Immature natural killer cell (primary cell): ENCODE data around the gene PRDM1. TPM values are rescaled to one million over a fixed set of nuclear protein-coding genes. Genes with fewer than 3 reads are reported as not detected.

Experiments used
- DNase-seq, 3 donors: peaks; one replicate each; pipeline ENCODE4 v3.0.0; 2022; ENCODE audit warnings: mixed read lengths in 1 of 3
- H3K27ac Mint-ChIP-seq, 6 donors: one replicate each; pipeline ENCODE4 v1.8.0; 2020; ENCODE audit warnings: mixed read lengths in 6 of 6, mild to moderate bottlenecking in 5 of 6, inconsistent platforms in 4 of 6, moderate library complexity in 3 of 6
- H3K27me3 Mint-ChIP-seq, 3 donors: one replicate each; pipeline ENCODE4 v1.8.0; 2020 to 2021; ENCODE audit warnings: low read depth in 3 of 3, mild to moderate bottlenecking in 3 of 3, mixed read lengths in 3 of 3, moderate library complexity in 3 of 3, inconsistent platforms in 1 of 3
- H3K36me3 Mint-ChIP-seq, 3 donors: one replicate each; pipeline ENCODE4 v1.8.0; 2020; ENCODE audit warnings: mixed read lengths in 3 of 3, inconsistent platforms in 2 of 3, mild to moderate bottlenecking in 2 of 3
- H3K4me1 Mint-ChIP-seq, 2 donors: one replicate each; pipeline ENCODE4 v1.8.0; 2020; ENCODE audit warnings: inconsistent platforms in 2 of 2, mild to moderate bottlenecking in 2 of 2, mixed read lengths in 2 of 2, moderate library complexity in 1 of 2
- H3K4me3 Mint-ChIP-seq, 5 donors: one replicate each; pipeline ENCODE4 v1.8.0; 2020; ENCODE audit warnings: mild to moderate bottlenecking in 5 of 5, mixed read lengths in 5 of 5, inconsistent platforms in 3 of 5, moderate library complexity in 3 of 5
- H3K9me3 Mint-ChIP-seq, 6 donors: one replicate each; pipeline ENCODE4 v1.8.0; 2020; ENCODE audit warnings: mild to moderate bottlenecking in 6 of 6, mixed read lengths in 6 of 6, inconsistent platforms in 4 of 6, moderate library complexity in 3 of 6
- polyA plus RNA-seq, 3 donors: library from polyadenylated mRNA; unstranded; fragments of 300-500 nt; fragmentation: Illumina TruSeq; gene quantifications; one replicate each; pipeline ENCODE4 v1.2.3, GENCODE V29; 2021

PRDM1 gene
- polyA plus RNA-seq, 3 donors from 2014 or later = 25.3 to 77.0 (median 33.0) TPM

DNA sequence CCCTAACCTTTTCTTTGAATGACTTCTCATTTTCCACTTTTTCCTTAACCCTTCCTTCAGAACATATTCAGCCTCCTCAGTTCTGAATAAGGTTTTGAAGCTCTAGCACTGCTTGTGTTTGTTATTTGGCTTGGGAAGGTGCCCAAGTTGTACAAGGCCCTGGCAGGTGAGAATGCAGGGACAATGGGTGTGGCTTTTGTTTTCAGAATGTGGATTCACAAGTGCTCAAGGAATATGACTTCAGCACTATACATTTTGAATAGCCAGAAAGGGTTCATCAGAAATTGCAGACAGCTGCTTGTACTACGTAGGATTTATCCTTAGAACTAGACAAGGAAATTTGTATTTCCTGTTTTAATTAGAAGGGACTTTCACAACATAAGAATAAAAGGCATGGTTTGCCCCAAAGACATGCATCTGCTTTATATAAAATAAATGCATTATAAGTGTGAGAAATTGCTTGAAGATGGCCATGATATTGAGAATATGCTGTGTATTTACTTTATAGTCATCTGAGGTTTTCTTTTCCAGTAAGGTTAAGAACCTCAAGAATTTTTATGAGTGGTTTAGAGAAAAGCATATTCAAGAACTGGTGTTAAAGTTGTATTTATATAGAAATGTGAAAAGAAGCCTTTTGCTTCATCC is 29.3 kb upstream of the PRDM1 start:
- DNase-seq = no peak
- peaks cover 0 to 2% (median 0%) of the 10 kb centered on the region in 3 donors for H3K27me3 Mint-ChIP-seq
- H3K9me3 Mint-ChIP-seq = no peaks in the 10 kb centered on the region
- no peak overlapping the region for H3K27ac Mint-ChIP-seq
- H3K36me3 Mint-ChIP-seq = no peaks in the 10 kb centered on the region
- H3K4me3 Mint-ChIP-seq = no peak overlapping the region
- peaks cover 9 to 14% of the 10 kb centered on the region in 2 donors for H3K4me1 Mint-ChIP-seq

DNA sequence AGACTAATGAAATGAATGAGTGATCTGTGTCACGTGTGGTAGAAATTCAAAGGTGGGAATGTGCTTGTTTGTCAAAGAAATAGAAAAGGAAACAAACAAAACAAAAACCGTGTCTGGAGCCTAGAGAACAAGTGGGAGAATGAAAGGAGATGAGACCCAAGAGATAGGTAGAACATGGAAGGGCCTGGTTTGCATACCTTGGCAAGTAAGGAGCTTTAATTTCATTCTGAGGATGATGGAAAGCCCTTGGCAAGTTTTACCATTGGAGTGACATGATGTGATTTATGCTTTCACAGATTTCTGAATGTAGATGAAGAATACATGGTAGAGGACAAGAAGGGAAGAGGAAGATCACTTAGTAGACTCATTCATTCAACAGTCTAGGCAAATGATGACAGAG is 26.8 kb upstream of the PRDM1 start:
- H3K27ac Mint-ChIP-seq = no peak overlapping the region
- peaks cover 9 to 14% of the 10 kb centered on the region in 2 donors for H3K4me1 Mint-ChIP-seq
- H3K36me3 Mint-ChIP-seq = no peaks in the 10 kb centered on the region
- H3K9me3 Mint-ChIP-seq = no peaks in the 10 kb centered on the region
- no peak for DNase-seq
- peaks cover 0 to 4% (median 2%) of the 10 kb centered on the region in 3 donors for H3K27me3 Mint-ChIP-seq
- H3K4me3 Mint-ChIP-seq = no peak overlapping the region

DNA sequence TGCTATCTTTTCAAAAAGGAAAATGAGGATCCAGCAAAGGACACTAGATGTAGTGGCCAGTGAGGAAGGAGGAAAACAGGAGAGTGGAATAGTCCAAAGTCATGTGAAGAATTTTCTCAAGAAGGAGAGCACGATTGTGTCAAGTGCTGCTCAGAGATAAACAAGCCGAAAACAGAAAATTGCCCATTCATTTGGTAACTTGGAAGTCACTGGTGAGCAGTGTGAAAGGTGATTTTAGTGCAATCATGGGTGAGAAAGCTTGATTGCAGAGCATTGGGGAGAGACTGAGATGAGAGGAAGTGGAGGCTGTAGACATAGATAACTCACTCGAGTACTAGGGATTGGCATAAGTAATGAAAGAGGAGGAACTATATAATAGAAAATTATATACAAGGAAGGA is 26.0 kb upstream of the PRDM1 start:
- no peak for DNase-seq
- Mint-ChIP-seq H3K36me3 (no peaks in the 10 kb centered on the region), H3K4me1 (peaks cover 9 to 14% of the 10 kb centered on the region in 2 donors), H3K4me3 (no peak overlapping the region), H3K27me3 (peaks cover 0 to 4% (median 2%) of the 10 kb centered on the region in 3 donors), H3K9me3 (no peaks in the 10 kb centered on the region), H3K27ac (no peak overlapping the region)

GRCh38 chr6:106063448-106063850 is 22.7 kb upstream of the PRDM1 start:
- H3K36me3 Mint-ChIP-seq = no peaks in the 10 kb centered on the region
- no peaks in the 10 kb centered on the region for H3K4me1 Mint-ChIP-seq
- peaks cover 0 to 6% (median 0%) of the 10 kb centered on the region in 3 donors for H3K27me3 Mint-ChIP-seq
- no peaks in the 10 kb centered on the region for H3K9me3 Mint-ChIP-seq
- no peak overlapping the region for H3K4me3 Mint-ChIP-seq
- H3K27ac Mint-ChIP-seq = no peak overlapping the region
- no peak for DNase-seq

- Mint-ChIP-seq H3K27ac (no peak overlapping the region), H3K27me3 (peaks cover 0 to 6% (median 0%) of the 10 kb centered on the region in 3 donors), H3K36me3 (no peaks in the 10 kb centered on the region), H3K9me3 (no peaks in the 10 kb centered on the region), H3K4me1 (no peaks in the 10 kb centered on the region), H3K4me3 (no peak overlapping the region)
- no peak for DNase-seq
Observed at GRCh38 chr6:106064142-106064541, 22.0 kb upstream of the PRDM1 start.

GRCh38 chr6:106064756-106065155 is 21.4 kb upstream of the PRDM1 start:
- no peak for DNase-seq
- peaks cover 0 to 6% (median 0%) of the 10 kb centered on the region in 3 donors for H3K27me3 Mint-ChIP-seq
- no peaks in the 10 kb centered on the region for H3K4me1 Mint-ChIP-seq
- H3K4me3 Mint-ChIP-seq = no peak overlapping the region
- H3K9me3 Mint-ChIP-seq = no peaks in the 10 kb centered on the region
- no peak overlapping the region for H3K27ac Mint-ChIP-seq
- no peaks in the 10 kb centered on the region for H3K36me3 Mint-ChIP-seq

- Mint-ChIP-seq H3K9me3 (no peaks in the 10 kb centered on the region), H3K27me3 (peaks cover 0 to 6% (median 0%) of the 10 kb centered on the region in 3 donors), H3K27ac (no peak overlapping the region), H3K4me1 (no peaks in the 10 kb centered on the region), H3K36me3 (no peaks in the 10 kb centered on the region), H3K4me3 (no peak overlapping the region)
- no peak for DNase-seq
Observed at GRCh38 chr6:106066989-106067388, 19.1 kb upstream of the PRDM1 start.

DNA sequence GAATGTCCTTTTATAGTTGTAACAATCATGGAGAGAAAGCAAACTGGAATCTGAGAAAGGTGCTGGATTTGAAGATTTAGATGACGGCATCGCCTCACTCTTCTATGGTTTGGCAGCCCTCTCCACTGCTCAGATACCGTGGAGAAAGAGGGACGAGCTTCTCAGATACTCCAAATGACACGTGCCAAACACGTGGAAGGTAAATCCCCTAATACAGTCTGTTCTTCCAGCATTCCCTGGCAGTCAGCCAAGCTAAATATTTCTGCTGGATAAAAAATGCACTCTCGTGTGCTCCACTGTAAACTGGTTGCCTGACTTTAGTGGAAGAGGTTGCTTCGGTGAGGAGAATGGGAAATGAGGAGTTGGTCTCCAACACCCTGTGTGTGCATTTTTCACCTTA is 16.7 kb upstream of the PRDM1 start:
- no peak for DNase-seq
- Mint-ChIP-seq H3K27ac (no peak overlapping the region), H3K36me3 (no peaks in the 10 kb centered on the region), H3K9me3 (no peaks in the 10 kb centered on the region), H3K4me1 (no peaks in the 10 kb centered on the region), H3K4me3 (no peak overlapping the region), H3K27me3 (peaks cover 0 to 2% (median 0%) of the 10 kb centered on the region in 3 donors)

DNA sequence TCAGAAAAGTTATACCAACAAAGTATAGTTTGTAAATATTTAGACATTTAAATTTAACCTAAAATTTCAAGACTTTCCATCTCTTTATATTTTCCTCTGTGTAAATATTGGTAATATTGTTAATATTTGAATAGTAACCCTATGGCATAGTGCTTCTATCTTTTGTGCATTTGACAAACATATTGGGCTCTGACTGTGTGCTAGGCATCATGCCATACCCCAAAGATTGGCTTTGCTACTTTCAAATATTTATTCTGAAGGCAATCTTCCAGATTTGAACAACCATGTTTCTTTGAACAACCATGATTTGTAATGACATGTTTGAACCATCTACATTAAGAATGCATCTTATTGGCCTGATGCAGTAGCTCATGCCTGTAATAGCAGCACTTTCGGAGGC is 15.5 kb upstream of the PRDM1 start:
- H3K27ac Mint-ChIP-seq = no peak overlapping the region
- peaks cover 0 to 2% (median 0%) of the 10 kb centered on the region in 3 donors for H3K27me3 Mint-ChIP-seq
- no peaks in the 10 kb centered on the region for H3K9me3 Mint-ChIP-seq
- no peaks in the 10 kb centered on the region for H3K36me3 Mint-ChIP-seq
- DNase-seq = no peak
- no peaks in the 10 kb centered on the region for H3K4me1 Mint-ChIP-seq
- H3K4me3 Mint-ChIP-seq = no peak overlapping the region

DNA sequence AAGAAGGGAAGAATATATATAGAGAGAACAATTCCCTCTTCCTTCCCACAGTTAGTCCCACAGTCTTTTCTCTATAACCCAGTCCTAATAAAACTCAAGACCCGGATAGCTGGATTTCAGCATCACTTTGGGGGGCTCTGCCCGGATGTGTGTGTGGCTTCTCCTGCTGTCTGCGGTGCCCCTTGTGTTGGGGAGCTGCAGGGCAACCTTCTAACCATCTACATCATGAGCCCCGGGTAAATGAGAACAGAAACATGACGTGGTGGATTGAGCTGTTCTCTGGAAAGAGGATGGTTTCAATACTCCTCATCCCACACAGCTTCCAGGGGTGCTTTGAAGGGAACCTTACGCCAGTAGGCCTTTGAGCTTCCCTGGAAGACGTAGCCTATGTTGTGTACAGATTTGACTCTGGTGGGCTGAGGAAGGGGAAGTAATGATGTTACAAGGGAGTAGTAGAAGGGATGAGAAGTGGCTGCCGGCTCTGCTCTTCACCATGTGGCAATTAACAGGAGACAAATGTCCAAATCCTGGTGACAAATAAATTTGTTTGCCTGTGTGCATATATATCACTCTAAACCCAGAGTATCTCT is 13.5 kb upstream of the PRDM1 start:
- Mint-ChIP-seq H3K4me1 (no peaks in the 10 kb centered on the region), H3K36me3 (no peaks in the 10 kb centered on the region), H3K27me3 (no peaks in the 10 kb centered on the region), H3K9me3 (no peaks in the 10 kb centered on the region), H3K4me3 (no peak overlapping the region), H3K27ac (no peak overlapping the region)
- DNase-seq = no peak

- Mint-ChIP-seq H3K9me3 (no peaks in the 10 kb centered on the region), H3K27ac (no peak overlapping the region), H3K36me3 (no peaks in the 10 kb centered on the region), H3K4me1 (no peaks in the 10 kb centered on the region), H3K27me3 (no peaks in the 10 kb centered on the region), H3K4me3 (no peak overlapping the region)
- DNase-seq = no peak
Observed at GRCh38 chr6:106074146-106074545, 12.0 kb upstream of the PRDM1 start.

DNA sequence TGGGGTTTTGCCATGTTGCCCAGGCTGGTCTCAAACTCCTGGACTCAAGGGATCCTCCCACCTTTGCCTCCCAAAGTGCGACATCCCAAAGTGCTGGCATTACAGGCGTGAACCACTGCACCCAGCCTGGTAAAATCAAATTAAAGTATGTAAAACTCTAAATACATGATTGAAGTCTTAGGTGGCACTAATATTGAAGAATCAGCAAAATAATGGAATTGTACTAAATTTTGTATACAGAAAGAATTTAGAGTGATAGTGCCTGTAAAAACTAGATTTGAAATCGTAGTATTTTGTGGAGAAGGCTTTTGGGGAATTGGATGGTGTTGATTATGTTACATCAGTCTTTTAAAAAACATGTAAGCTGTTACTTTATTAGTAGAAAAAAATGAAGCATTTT is 10.0 kb upstream of the PRDM1 start:
- no peaks in the 10 kb centered on the region for H3K4me1 Mint-ChIP-seq
- no peak overlapping the region for H3K4me3 Mint-ChIP-seq
- no peaks in the 10 kb centered on the region for H3K9me3 Mint-ChIP-seq
- no peak for DNase-seq
- no peaks in the 10 kb centered on the region for H3K36me3 Mint-ChIP-seq
- H3K27me3 Mint-ChIP-seq = peaks cover 0 to 2% (median 0%) of the 10 kb centered on the region in 3 donors
- no peak overlapping the region for H3K27ac Mint-ChIP-seq

- peak overlapping the region in 1 of 6 donors; percentile 31 for H3K27ac Mint-ChIP-seq
Observed at GRCh38 chr6:106077170-106077569, 9.0 kb upstream of the PRDM1 start.

GRCh38 chr6:106077881-106078280 is 8.3 kb upstream of the PRDM1 start:
- no peaks in the 10 kb centered on the region for H3K9me3 Mint-ChIP-seq
- peaks cover 3 to 5% of the 10 kb centered on the region in 2 donors for H3K4me1 Mint-ChIP-seq
- peaks cover 0 to 2% (median 0%) of the 10 kb centered on the region in 3 donors for H3K27me3 Mint-ChIP-seq
- no peaks in the 10 kb centered on the region for H3K36me3 Mint-ChIP-seq
- DNase-seq = no peak
- no peak overlapping the region for H3K4me3 Mint-ChIP-seq
- no peak overlapping the region for H3K27ac Mint-ChIP-seq

More at GRCh38 chr6:106077170-106077569, 9.0 kb upstream of the PRDM1 start:
- H3K27me3 Mint-ChIP-seq = peaks cover 0 to 2% (median 0%) of the 10 kb centered on the region in 3 donors
- no peaks in the 10 kb centered on the region for H3K9me3 Mint-ChIP-seq
- H3K36me3 Mint-ChIP-seq = no peaks in the 10 kb centered on the region
- H3K4me3 Mint-ChIP-seq = no peak overlapping the region
- H3K4me1 Mint-ChIP-seq = no peaks in the 10 kb centered on the region
- DNase-seq = no peak
